ENCODE results near the gene AKNA. TPM values are rescaled to one million over a fixed set of nuclear protein-coding genes. Genes with fewer than 3 reads are reported as not detected.

Gene AKNA
- total RNA-seq, 1 experiment from 2014 or later = 20.6 TPM

GRCh38 chr9:114389612-114390368 is 2.0 kb upstream of the AKNA start:
- no peak overlapping the region for H3K27ac ChIP-seq (ENCODE audit: low read depth, low read length)
- no peak for ATAC-seq
- H3K4me3 ChIP-seq (replicated peaks in 1 of 2; ENCODE audit: low read depth in 1 of 2, low read length in 2 of 2) = no peak overlapping the region
- H2AFZ ChIP-seq (ENCODE audit: low read depth, low read length, poor library complexity, severe bottlenecking) = no peak overlapping the region
- DNase-seq (ENCODE audit: low read depth, low spot score) = no peak
- ChIA-PET CTCF (no interaction called here), RAD21 (ENCODE audit: low non-redundant PET in 1 of 2, low total read pairs in 2 of 2, uncharacterized antibody in 2 of 2, unreplicated experiment in 2 of 2) (no interaction called here), POLR2A (no interaction called here)
- H4K20me1 ChIP-seq (ENCODE audit: insufficient read depth) = no peaks in the 10 kb centered on the region
- BruUV-seq (replicated peaks) = no TSS peak
- no peaks in the 10 kb centered on the region for H3K9me3 ChIP-seq (ENCODE audit: control insufficient read depth in 1 of 2, insufficient read depth in 1 of 2, low read depth in 1 of 2, low read length in 2 of 2)
- intact Hi-C loops (cut with micrococcal nuclease) = no loop called here
- H3K9ac ChIP-seq (ENCODE audit: low read length) = no peak overlapping the region
- TF ChIP-seq EGR1 (IDR thresholded peaks at IDR 0.05; ENCODE audit: low read depth) (no peak), ZNF274 (IDR thresholded peaks at IDR 0.05; ENCODE audit: low read depth, low read length) (no peak), ATF3 (IDR thresholded peaks at IDR 0.05) (no peak), EZH2 (IDR thresholded peaks at IDR 0.05) (no peak), SRF (IDR thresholded peaks at IDR 0.05; ENCODE audit: low read depth) (no peak), YY1 (IDR thresholded peaks at IDR 0.05; ENCODE audit: extremely low read depth, insufficient replicate concordance, low read depth, low read length) (no peak), REST (IDR thresholded peaks at IDR 0.05; ENCODE audit: low read depth) (no peak), ZBTB33 (IDR thresholded peaks at IDR 0.05; ENCODE audit: extremely low read depth, insufficient replicate concordance, low read length) (no peak), FOSL1 (IDR thresholded peaks at IDR 0.05; ENCODE audit: low read depth) (no peak), CBX3 (IDR thresholded peaks at IDR 0.05; ENCODE audit: low read depth) (no peak), ZFX (IDR thresholded peaks at IDR 0.05) (no peak), TCF7L2 (IDR thresholded peaks at IDR 0.05; ENCODE audit: borderline replicate concordance, extremely low read depth, insufficient read depth, insufficient read length) (no peak), RAD21 (IDR thresholded peaks at IDR 0.05; ENCODE audit: low read depth) (no peak), ELF1 (IDR thresholded peaks at IDR 0.05; ENCODE audit: borderline replicate concordance, low read depth) (no peak), CEBPB (IDR thresholded peaks at IDR 0.05; ENCODE audit: low read depth) (no peak), EZH2phosphoT487 (IDR thresholded peaks at IDR 0.05; ENCODE audit: borderline replicate concordance) (no peak), JUND (IDR thresholded peaks at IDR 0.05) (no peak)
- H3K9me2 ChIP-seq (ENCODE audit: insufficient read depth) = no peaks in the 10 kb centered on the region
- no peaks in the 10 kb centered on the region for H3K27me3 ChIP-seq (ENCODE audit: insufficient read depth, low read length)
- H3K4me1 ChIP-seq (ENCODE audit: control insufficient read depth in 1 of 2, insufficient read depth in 2 of 2, low read length in 2 of 2) = peaks cover 13 to 32% of the 10 kb centered on the region in 2 experiments; a peak in 3 of 4 replicates
- H3K36me3 ChIP-seq (ENCODE audit: control insufficient read depth in 1 of 2, insufficient read depth in 2 of 2, low read length in 2 of 2) = no peaks in the 10 kb centered on the region
- H3K4me2 ChIP-seq (ENCODE audit: low read length) = no peak overlapping the region
- H3K79me2 ChIP-seq (ENCODE audit: insufficient read depth, low read length) = no peaks in the 10 kb centered on the region
